Esophagus squamous epithelium (tissue), 4 donors: ENCODE data around the gene NR2F2.

Source experiments
- POLR2A ChIP-seq, 4 donors: fragments of 450-650 bp; IDR thresholded peaks; one replicate each; pipeline ENCODE4 v1.6.1; 2017; ENCODE audit warnings: antibody characterized with exemption in 4 of 4, mild to moderate bottlenecking in 4 of 4, moderate library complexity in 3 of 4
- TF ChIP-seq, protein P1 (sequence below), 6 experiments: fragments of 450-650 bp in 4 of 6; fragments of 200-600 bp in 2 of 6; sonication (generic) in 2 of 6; IDR thresholded peaks; one replicate each; pipeline ENCODE4 v1.5.1; 2016 to 2019; ENCODE audit warnings: antibody characterized with exemption in 6 of 6, mild to moderate bottlenecking in 4 of 6, moderate library complexity in 4 of 6

GRCh38 chr15:96363707-96364106, 33.2 kb downstream of the NR2F2 start:
- TF ChIP-seq, protein P1, sequence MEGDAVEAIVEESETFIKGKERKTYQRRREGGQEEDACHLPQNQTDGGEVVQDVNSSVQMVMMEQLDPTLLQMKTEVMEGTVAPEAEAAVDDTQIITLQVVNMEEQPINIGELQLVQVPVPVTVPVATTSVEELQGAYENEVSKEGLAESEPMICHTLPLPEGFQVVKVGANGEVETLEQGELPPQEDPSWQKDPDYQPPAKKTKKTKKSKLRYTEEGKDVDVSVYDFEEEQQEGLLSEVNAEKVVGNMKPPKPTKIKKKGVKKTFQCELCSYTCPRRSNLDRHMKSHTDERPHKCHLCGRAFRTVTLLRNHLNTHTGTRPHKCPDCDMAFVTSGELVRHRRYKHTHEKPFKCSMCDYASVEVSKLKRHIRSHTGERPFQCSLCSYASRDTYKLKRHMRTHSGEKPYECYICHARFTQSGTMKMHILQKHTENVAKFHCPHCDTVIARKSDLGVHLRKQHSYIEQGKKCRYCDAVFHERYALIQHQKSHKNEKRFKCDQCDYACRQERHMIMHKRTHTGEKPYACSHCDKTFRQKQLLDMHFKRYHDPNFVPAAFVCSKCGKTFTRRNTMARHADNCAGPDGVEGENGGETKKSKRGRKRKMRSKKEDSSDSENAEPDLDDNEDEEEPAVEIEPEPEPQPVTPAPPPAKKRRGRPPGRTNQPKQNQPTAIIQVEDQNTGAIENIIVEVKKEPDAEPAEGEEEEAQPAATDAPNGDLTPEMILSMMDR (IDR thresholded peaks at IDR 0.05), result no peak
- no peak for TF ChIP-seq POLR2A (IDR thresholded peaks at IDR 0.05)
